Muscle of back (tissue), 11 donors: Measurements from ENCODE around the gene AZU1. TPM values are rescaled to one million over a fixed set of nuclear protein-coding genes. Genes with fewer than 3 reads are reported as not detected.
"Not testable (repeated sequence)": the region's sequence is repeated elsewhere in the genome, so short reads cannot be mapped to it uniquely, and the experiment has no call there.

Experiments
- DNase-seq, 3 donors: peaks; one replicate each; pipeline versions ENCODE4 v3.0.0 to v3.0.0-alpha.2; 2013
- polyA plus RNA-seq, 10 donors: library from polyadenylated mRNA; unstranded; fragments of 120-200 nt; gene quantifications; one replicate each; pipeline ENCODE4 v1.2.1, GENCODE V29; 2013; ENCODE audit not compliant: insufficient read length in 10 of 10

AZU1 gene
- polyA plus RNA-seq, 10 donors: 0.35 to 3.0 (median 1.2) TPM

GRCh38 chr19:807627-808422, 19.8 kb upstream of the AZU1 start:
- no peak for DNase-seq

- DNase-seq: no peak
Measured at GRCh38 chr19:808423-808775, 19.2 kb upstream of the AZU1 start.

GRCh38 chr19:810077-810855, 17.4 kb upstream of the AZU1 start:
- no peak for DNase-seq

- no peak for DNase-seq
Measured at GRCh38 chr19:810883-811489, 16.7 kb upstream of the AZU1 start.

GRCh38 chr19:811506-812048, 16.1 kb upstream of the AZU1 start:
- no peak for DNase-seq

- DNase-seq: no peak
Measured at GRCh38 chr19:812049-812746, 15.4 kb upstream of the AZU1 start.

GRCh38 chr19:812747-813218, 14.9 kb upstream of the AZU1 start:
- no peak for DNase-seq

GRCh38 chr19:813219-814151, 14.2 kb upstream of the AZU1 start:
- no peak for DNase-seq

GRCh38 chr19:814152-815078, 13.2 kb upstream of the AZU1 start:
- no peak for DNase-seq

- no peak for DNase-seq
Measured at GRCh38 chr19:815079-815774, 12.4 kb upstream of the AZU1 start.

- DNase-seq: no peak
Measured at GRCh38 chr19:815775-816499, 11.7 kb upstream of the AZU1 start.

- no peak for DNase-seq
Measured at GRCh38 chr19:816500-816857, 11.2 kb upstream of the AZU1 start.

GRCh38 chr19:820212-820611, 7.4 kb upstream of the AZU1 start:
- not testable (repeated sequence) for DNase-seq

- DNase-seq: no peak
Measured at GRCh38 chr19:821231-821824, 6.3 kb upstream of the AZU1 start.

GRCh38 chr19:821825-822503, 5.7 kb upstream of the AZU1 start, which contains the start of gene PLPPR3:
PLPPR3 (minus strand) TSS chr19:821955; CDS start chr19:821559, 396 bp downstream.
- DNase-seq: no peak

GRCh38 chr19:823565-824121, 4.0 kb upstream of the AZU1 start:
- DNase-seq: no peak

GRCh38 chr19:824885-825284, 2.8 kb upstream of the AZU1 start:
- no peak for DNase-seq
